AG04449 (cell line): ENCODE data around the gene GPHA2.

Source experiments
- CTCF ChIA-PET: fragments of 350-600 bp; formaldehyde crosslinking; extraction: SDS; loops from one replicate; lab custom pipeline; 2021; ENCODE audit warnings: antibody characterized with exemption; lab: Yijun Ruan, JAX
- POLR2A ChIA-PET: fragments of 400-600, 350-600 bp; formaldehyde crosslinking; extraction: SDS; loops from one replicate; lab custom pipeline; 2020; ENCODE audit warnings: antibody characterized with exemption, inconsistent platforms; lab: Yijun Ruan, JAX
- DNase-seq: peaks from one replicate; pipeline ENCODE4 v3.0.0-alpha.2; 2010; ENCODE audit warnings: low read depth, low spot score
- H3K4me3 ChIP-seq: 2 replicates; pipeline ENCODE4 v1.5.1; 2011; ENCODE audit warnings: low read depth, mild to moderate bottlenecking, control low read depth, low read length
- TF ChIP-seq, protein P1 (sequence below): IDR thresholded peaks from one replicate; pipeline ENCODE4 v1.5.1; 2011; ENCODE audit warnings: mild to moderate bottlenecking, moderate library complexity, low read length, control low read depth, inconsistent platforms; ENCODE audit not compliant: insufficient read depth; ENCODE audit errors: missing control alignments

Gene GPHA2

DNA sequence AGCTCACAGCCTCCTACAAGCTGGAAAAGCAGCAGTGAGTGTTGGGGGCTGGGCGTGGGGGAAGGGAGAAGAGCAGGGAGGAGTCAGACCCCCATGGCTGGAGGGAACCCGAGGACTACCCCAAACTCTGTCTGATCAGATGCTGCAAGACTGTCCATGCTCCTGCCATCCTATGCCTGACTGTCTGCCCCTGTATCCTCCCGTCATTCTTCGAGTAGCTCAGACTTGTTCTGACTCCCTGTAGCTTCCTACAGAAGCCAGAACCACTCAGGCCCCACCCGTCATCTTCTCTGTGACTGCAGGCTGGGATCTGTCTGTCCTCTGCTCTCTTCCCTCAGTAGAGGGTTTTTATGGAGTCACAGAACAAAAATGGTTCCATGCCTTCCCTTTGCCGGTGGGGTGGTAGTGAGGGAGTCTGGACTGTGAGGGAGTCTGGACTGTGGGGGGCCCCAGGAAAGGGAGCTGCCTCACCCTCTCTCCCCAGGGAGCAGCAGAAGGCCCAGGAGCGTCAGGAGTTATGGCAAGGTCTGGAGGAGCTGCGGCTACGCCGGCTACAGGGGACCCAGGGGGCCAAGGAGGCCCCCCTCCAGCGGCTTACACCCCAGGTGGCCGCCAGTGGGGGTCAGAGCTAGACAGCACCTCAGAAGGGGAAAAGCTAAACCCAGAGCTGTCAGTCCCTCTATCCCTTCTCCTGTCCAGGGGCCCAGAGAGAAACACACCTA lies 2.3 kb downstream of the GPHA2 start:
- ChIA-PET CTCF (interaction anchor here (0.9 to 2.2 kb wide), 5 partner anchors 9 to 86 kb away, joined by 3 to 9 read pairs (median 3); partner anchors contain the start of genes ARL2 and PPP2R5B), POLR2A (interaction anchor here (1.1 kb wide), 1 partner anchor 9 kb away, joined by 4 read pairs; the partner anchor contains the start of gene PPP2R5B)
- no peak overlapping the region for H3K4me3 ChIP-seq
- TF ChIP-seq, protein P1, sequence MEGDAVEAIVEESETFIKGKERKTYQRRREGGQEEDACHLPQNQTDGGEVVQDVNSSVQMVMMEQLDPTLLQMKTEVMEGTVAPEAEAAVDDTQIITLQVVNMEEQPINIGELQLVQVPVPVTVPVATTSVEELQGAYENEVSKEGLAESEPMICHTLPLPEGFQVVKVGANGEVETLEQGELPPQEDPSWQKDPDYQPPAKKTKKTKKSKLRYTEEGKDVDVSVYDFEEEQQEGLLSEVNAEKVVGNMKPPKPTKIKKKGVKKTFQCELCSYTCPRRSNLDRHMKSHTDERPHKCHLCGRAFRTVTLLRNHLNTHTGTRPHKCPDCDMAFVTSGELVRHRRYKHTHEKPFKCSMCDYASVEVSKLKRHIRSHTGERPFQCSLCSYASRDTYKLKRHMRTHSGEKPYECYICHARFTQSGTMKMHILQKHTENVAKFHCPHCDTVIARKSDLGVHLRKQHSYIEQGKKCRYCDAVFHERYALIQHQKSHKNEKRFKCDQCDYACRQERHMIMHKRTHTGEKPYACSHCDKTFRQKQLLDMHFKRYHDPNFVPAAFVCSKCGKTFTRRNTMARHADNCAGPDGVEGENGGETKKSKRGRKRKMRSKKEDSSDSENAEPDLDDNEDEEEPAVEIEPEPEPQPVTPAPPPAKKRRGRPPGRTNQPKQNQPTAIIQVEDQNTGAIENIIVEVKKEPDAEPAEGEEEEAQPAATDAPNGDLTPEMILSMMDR, result no peak
- DNase-seq, result no peak

DNA sequence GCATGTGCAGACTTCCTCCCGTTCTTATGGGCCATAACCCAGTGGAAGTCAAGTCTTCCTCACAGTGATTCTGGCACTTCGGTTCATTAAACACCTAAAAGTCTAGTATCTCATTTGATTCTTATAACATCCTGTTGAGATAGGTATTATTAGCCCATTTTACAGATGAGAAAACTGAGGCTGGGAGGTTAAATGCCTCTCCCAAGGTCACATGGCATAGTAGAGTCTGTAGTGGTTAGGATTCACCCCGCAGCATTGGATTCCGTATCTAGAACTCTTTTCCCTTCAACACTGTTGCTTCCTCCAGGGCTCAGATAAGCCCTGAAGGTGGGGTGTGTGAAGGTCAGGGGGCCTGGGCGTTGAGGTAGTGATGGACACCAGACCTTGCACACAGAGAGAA lies 3.4 kb downstream of the GPHA2 start:
- no peak overlapping the region for H3K4me3 ChIP-seq
- DNase-seq, result no peak
- TF ChIP-seq, protein P1, result no peak
- POLR2A ChIA-PET, result no interaction called here
- CTCF ChIA-PET, result interaction anchor here (0.8 to 1.0 kb wide), 2 partner anchors 12 to 38 kb away, joined by 3 to 5 read pairs; no protein-coding TSS in a partner anchor

DNA sequence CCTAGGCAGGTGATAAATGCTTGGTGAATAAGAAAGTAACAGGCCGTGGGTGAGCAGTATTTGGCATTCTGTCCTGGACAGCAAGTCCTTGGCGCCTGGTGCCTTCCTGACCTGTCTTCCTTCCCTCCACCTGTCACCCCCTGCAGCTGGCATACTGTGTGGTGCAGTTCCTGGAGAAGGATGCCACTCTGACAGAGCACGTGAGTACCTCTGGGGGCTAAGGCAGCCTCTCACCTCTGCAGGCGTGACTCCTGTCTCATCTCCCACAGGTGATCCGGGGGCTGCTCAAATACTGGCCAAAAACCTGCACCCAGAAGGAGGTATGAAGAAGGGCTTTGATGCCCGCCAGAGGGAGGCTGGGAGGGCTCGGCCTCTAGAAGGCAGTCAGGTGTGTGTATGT lies 4.4 kb downstream of the GPHA2 start:
- no peak overlapping the region for H3K4me3 ChIP-seq
- CTCF ChIA-PET, result interaction anchor here (0.8 to 1.0 kb wide), 2 partner anchors 13 to 37 kb away, joined by 3 to 5 read pairs; no protein-coding TSS in a partner anchor
- TF ChIP-seq, protein P1, result no peak
- POLR2A ChIA-PET, result interaction anchor here (0.7 kb wide), 1 partner anchor 60 kb away, joined by 3 read pairs; no protein-coding TSS in a partner anchor
- no peak for DNase-seq

DNA sequence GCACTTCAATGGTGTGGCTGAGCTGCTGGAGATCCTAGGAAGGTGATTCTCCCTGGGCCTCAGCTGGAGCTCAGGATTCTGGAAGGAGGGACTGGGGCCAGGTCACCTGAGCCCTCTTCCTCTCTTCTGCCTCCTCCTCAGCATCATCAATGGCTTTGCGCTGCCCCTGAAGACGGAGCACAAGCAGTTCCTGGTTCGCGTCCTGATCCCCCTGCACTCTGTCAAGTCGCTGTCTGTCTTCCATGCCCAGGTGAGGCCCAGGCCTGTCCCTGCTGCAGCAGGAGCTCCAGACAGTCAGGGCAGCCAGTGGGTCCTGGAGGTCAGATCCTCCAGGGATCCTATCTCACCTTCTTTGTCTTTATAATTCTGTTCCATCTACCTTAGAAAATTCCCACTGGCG lies 5.4 kb downstream of the GPHA2 start:
- POLR2A ChIA-PET, result interaction anchor here (0.7 kb wide), 1 partner anchor 388 kb away, joined by 3 read pairs; no protein-coding TSS in a partner anchor
- DNase-seq, result no peak
- CTCF ChIA-PET, result interaction anchor here (2.0 kb wide), 1 partner anchor 84 kb away, joined by 6 read pairs; the partner anchor contains the start of gene ARL2
- no peak overlapping the region for H3K4me3 ChIP-seq
- TF ChIP-seq, protein P1, result no peak

DNA sequence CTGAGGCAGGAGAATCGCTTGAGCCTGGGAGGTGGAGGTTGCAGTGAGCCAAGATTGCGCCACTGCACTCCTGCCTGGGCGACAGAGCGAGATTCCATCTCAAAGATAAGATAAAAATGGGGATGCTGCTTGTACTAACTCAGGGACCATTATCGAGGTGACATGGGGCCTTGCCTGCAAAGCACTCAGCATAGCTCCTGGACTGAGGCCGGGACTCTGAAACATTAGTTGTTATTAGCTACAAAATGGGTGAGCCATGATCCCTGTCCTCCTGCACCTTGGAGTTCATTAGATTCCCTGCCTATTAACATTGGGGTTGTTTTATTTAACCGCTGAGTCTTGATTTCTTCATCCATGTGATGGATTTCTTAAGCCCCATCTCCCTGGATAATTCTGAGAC lies 6.1 kb downstream of the GPHA2 start:
- no peak for DNase-seq
- no peak overlapping the region for H3K4me3 ChIP-seq
- POLR2A ChIA-PET, result no interaction called here
- TF ChIP-seq, protein P1, result no peak
- CTCF ChIA-PET, result interaction anchor here (2.0 kb wide), 1 partner anchor 85 kb away, joined by 6 read pairs; the partner anchor contains the start of gene ARL2

DNA sequence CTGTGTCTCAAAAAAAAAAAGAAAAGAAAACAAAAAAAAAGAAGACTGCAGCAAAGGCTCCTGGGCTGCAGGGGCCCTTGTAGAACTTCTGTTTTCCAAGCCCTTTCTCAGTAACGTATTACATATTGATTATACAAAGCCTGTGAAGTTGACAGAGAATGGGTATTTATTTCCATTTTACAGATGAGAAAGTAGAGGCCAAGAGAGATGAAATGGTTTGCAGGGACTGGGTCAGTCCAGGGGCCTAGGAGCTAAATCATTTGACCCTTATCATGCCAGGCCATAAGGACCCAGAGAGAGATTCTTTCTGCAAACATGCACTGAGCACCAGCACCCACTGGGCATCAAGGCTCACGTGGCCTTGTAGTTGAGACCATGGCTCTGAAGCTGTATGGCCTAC lies 6.7 kb downstream of the GPHA2 start:
- no peak for DNase-seq
- TF ChIP-seq, protein P1, result no peak
- CTCF ChIA-PET, result interaction anchor here (2.0 kb wide), 1 partner anchor 85 kb away, joined by 6 read pairs; the partner anchor contains the start of gene ARL2
- no peak overlapping the region for H3K4me3 ChIP-seq
- POLR2A ChIA-PET, result no interaction called here
